Mesothelial cell of epicardium (in vitro differentiated cells): ENCODE results near the gene GTF3C1. TPM values are rescaled to one million over a fixed set of nuclear protein-coding genes. Genes with fewer than 3 reads are reported as not detected.
A peak's percentile ranks its signal among the peaks of the same experiment; 100 is the strongest.
"Not testable (repeated sequence)": the region's sequence is repeated elsewhere in the genome, so short reads cannot be mapped to it uniquely, and the experiment has no call there.

Experiments used
- DNase-seq, 2 experiments: peaks; one replicate each; pipeline ENCODE4 v3.0.0; 2021; ENCODE audit warnings: low spot score in 2 of 2; ENCODE audit not compliant: unreplicated experiment in 2 of 2
- H3K27ac Mint-ChIP-seq: 2 replicates; pipeline ENCODE4 v1.8.0; 2021; ENCODE audit warnings: mixed read lengths
- H3K27me3 Mint-ChIP-seq: 2 replicates; pipeline ENCODE4 v1.8.0; 2021; ENCODE audit warnings: low read depth, mixed read lengths
- H3K36me3 Mint-ChIP-seq: 2 replicates; pipeline ENCODE4 v1.8.0; 2021; ENCODE audit warnings: mixed read lengths
- H3K4me1 Mint-ChIP-seq: 2 replicates; pipeline ENCODE4 v1.8.0; 2021; ENCODE audit warnings: mixed read lengths
- H3K4me3 Mint-ChIP-seq: 2 replicates; pipeline ENCODE4 v1.8.0; 2021; ENCODE audit warnings: mild to moderate bottlenecking, moderate library complexity, mixed read lengths
- H3K9me3 Mint-ChIP-seq: 2 replicates; pipeline ENCODE4 v1.8.0; 2021; ENCODE audit warnings: mixed read lengths
- CTCF ChIP-seq: fragments of 200-600 bp; sonication (generic); IDR thresholded peaks from one replicate; pipeline ENCODE4 v1.5.0; 2021; ENCODE audit warnings: antibody characterized with exemption; ENCODE audit not compliant: unreplicated experiment
- total RNA-seq: library from RNA; stranded (reverse); gene quantifications from 3 replicates; pipeline ENCODE4 v1.2.1, GENCODE V29; 2021

GTF3C1 gene
- total RNA-seq, 1 donor from 2014 or later = 131 TPM

GRCh38 chr16:27436921-27437650, 112.6 kb downstream of the GTF3C1 start:
- no peaks in the 10 kb centered on the region for H3K9me3 Mint-ChIP-seq
- no peak for TF ChIP-seq CTCF
- no peaks in the 10 kb centered on the region for H3K27me3 Mint-ChIP-seq
- no peak overlapping the region for H3K27ac Mint-ChIP-seq
- H3K4me1 Mint-ChIP-seq = peaks cover 9% of the 10 kb centered on the region
- H3K4me3 Mint-ChIP-seq = no peak overlapping the region
- peak in 1 of 2 experiments; percentile 25 for DNase-seq
- H3K36me3 Mint-ChIP-seq = no peaks in the 10 kb centered on the region

DNA sequence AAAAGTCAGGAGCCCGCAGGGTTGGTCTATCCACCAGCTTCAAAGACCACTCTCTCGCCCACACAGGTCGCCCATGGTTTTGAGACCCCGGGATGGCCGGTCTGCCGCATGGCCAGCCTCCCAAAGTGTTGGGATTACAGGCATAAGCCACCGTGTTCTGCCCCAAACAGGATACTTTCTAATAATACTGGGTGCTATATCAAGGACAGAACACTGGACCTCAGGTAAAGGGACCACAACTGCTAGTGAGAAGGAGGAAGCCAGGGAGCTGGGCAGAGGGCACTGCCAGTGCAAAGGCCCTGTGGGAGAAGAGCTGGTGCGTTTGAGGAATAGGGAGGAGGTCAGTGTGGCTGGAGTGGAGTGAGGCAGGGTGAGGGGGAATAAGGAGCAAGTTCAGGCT, 113.6 kb downstream of the GTF3C1 start:
- Mint-ChIP-seq H3K9me3 (no peaks in the 10 kb centered on the region), H3K27ac (no peak overlapping the region), H3K4me3 (no peak overlapping the region), H3K4me1 (peaks cover 9% of the 10 kb centered on the region), H3K27me3 (no peaks in the 10 kb centered on the region), H3K36me3 (no peaks in the 10 kb centered on the region)
- DNase-seq = peak in 1 of 2 experiments; percentile 20
- TF ChIP-seq CTCF = no peak

- not testable (repeated sequence) for H3K4me1 Mint-ChIP-seq, DNase-seq, H3K36me3 Mint-ChIP-seq, H3K4me3 Mint-ChIP-seq, H3K9me3 Mint-ChIP-seq, H3K27me3 Mint-ChIP-seq, H3K27ac Mint-ChIP-seq
These were observed 114.6 kb downstream of the GTF3C1 start for GRCh38 chr16:27435146-27435545.

DNA sequence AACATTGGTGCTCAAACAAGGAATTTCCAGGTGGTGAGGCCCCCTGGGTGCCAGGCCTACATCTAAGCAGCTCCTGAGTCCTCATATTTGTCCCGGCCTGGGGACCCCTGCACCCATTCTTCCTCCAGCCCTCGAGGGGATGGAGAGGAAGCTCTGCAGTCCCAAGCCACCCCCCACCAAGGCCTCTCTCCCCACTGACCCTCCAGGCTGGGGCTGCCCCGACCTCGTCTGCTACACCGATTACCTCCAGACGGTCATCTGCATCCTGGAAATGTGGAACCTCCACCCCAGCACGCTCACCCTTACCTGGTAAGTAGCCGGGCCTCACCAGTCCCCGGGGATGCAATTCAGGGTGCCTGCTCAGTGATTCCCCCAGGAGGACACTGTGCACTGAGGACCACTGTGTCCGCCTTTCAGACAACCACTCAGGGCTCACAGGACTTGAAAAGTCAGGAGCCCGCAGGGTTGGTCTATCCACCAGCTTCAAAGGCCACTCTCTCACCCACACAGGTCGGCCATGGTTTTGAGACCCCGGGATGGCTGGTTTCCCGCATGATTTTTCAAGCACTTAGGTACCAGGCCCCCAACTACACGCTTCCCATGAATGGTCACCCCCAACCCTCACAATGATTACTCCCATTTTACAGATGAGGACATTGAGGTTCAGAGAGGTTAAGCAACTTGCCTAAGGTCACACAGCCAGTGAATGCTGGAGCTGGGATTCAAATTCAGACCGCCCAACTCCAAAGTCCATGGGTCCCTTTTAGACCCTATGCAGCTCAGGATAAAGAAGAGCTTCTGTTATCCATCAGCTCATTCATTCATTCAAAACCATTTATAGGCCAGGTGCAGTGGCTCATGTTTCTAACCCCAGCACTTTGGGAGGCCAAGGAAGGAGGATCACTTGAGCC, 115.3 kb downstream of the GTF3C1 start:
- Mint-ChIP-seq H3K4me3 (no peak overlapping the region), H3K36me3 (no peaks in the 10 kb centered on the region), H3K27me3 (no peaks in the 10 kb centered on the region), H3K4me1 (peaks cover 9% of the 10 kb centered on the region), H3K9me3 (no peaks in the 10 kb centered on the region), H3K27ac (no peak overlapping the region)
- no peak for TF ChIP-seq CTCF
- peak in 1 of 2 experiments; percentile 29 for DNase-seq

DNA sequence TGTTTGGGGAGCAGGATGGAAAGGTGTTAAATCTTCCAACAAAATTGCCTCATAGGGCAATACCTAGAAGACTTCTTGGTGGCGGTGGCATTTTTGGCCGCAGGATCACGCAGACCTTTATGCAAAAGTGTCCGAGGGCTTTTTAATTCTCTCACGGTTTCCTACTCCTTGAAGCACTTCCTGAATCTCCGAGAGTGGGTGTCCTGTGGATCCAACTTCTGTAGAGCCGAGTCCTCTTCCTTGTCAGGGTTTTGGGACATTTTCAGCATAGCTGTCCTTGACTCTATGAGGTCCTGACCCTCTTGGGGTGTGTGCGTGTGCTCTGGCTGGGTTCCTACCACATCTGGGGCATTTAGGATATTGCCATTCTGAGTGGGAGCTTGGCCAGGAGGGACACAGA, 116.1 kb downstream of the GTF3C1 start:
- Mint-ChIP-seq H3K4me3 (no peak overlapping the region), H3K27ac (no peak overlapping the region), H3K27me3 (no peaks in the 10 kb centered on the region), H3K9me3 (no peaks in the 10 kb centered on the region), H3K4me1 (peaks cover 9% of the 10 kb centered on the region), H3K36me3 (no peaks in the 10 kb centered on the region)
- TF ChIP-seq CTCF = no peak
- peak in 1 of 2 experiments; percentile 7 for DNase-seq

DNA sequence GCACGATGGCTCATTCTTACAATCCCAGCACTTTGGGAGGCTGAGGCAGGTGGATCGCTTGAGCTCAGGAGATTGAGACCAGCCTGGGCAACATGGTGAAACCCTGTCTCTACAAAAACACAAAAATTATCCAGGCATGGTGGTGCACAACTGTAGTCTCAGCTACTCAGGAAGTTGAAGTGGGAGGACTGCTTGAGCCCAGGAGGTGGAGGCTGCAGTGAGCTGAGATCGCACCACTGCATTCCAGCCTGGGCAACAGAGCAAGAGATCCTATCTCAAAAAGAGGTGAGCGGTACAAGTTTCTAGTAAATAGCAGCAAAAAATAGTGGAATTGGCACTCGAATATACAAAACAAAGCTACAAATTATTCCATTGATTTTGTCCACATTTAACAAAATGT, 116.5 kb downstream of the GTF3C1 start:
- H3K4me1 Mint-ChIP-seq, H3K27ac Mint-ChIP-seq, H3K36me3 Mint-ChIP-seq, H3K9me3 Mint-ChIP-seq, H3K27me3 Mint-ChIP-seq, H3K4me3 Mint-ChIP-seq, DNase-seq: not testable (repeated sequence)
